T-helper 2 cell (primary cell): ENCODE results near the gene CNTN4.
A peak's percentile ranks its signal among the peaks of the same experiment; 100 is the strongest.

ENCODE experiments used
- DNase-seq, 5 experiments: peaks; one replicate each; pipeline versions ENCODE4 v3.0.0 to v3.0.0-alpha.2; 2012 to 2022

The CNTN4 gene

DNA sequence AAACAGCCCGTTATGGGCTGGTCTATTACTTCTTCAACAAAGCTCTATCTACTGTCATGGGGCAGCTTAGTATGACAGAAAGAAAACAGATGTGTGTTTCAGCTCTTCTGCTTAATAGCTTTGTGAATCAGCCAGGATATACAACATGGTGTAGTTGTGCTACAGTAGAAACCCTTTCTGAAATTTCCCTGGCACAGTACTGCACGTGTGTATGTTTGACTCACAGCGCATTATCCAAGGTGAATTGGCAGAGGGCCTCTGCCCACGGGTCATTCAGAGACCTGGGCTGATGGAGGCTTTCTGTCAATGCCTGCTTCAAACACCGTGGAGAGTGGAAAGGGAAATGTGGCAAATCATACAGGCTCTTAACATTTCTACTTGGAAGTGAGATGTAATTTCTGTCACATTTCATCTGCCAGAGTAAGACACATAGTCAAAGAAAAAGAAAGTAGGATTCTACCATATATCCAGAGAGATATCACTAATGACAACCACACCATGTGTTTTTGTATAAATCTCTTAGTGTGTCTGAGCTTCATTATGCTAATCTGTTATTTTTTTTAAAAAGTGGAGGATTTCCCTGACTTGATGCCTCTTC lies 505.1 kb downstream of the CNTN4 start:
- DNase-seq, result no peak

DNA sequence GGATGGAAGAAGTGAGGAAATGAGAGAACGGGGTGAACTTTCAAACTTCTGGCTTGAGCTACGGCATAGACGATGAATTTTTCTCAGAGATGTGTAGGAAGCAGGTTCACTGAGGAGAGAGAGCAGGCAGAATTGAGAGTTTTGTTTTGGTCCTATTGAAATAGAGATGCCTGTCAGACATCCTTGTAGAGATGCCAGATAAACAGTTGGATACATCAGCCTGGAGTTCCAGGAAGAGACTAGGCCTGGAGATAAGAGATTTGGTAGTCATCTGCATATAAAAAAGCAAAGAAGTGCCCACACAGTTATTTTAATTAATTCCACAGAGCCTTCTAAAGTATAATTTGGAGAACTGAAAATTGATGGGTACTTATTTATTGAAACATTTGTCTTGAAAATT lies 515.9 kb downstream of the CNTN4 start:
- DNase-seq, result no peak

DNA sequence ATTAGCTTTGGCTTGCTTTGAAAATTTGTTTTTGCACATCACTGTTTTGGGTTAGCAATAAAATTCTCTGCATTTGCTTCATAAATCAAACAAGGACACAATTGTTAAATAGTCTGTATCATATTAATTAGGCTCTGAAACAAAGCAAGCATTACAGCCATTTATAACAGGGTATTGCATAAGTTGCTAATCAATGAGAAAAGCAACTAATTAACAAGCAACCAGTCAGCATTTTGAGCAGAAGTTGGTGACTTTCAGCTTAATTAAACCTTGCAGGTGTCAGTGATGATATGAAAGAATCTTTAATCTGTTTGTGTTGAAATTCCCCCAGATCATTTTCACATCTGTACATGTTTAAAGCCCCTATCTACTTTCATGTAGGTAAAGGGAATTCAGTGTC lies 516.4 kb downstream of the CNTN4 start:
- DNase-seq, result no peak

DNA sequence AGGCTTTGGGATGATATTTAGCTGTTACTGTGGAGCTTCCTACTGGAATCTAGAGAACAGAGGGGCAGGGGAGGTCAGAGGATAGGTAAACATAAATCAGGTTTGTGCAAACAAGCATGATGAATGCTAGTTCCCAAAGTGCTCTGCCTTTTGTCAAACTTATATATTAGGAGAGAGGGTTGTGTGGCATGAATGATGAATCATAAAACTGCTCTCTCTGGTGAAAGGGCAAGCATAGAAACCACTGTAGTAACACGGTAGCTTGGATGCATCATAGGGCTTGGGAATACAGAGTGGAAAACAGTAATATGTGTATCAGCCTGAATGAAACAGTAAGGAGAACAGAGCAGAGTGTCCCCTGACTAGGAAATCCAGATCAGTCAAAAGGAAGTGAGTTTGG lies 524.8 kb downstream of the CNTN4 start:
- DNase-seq, result no peak

DNA sequence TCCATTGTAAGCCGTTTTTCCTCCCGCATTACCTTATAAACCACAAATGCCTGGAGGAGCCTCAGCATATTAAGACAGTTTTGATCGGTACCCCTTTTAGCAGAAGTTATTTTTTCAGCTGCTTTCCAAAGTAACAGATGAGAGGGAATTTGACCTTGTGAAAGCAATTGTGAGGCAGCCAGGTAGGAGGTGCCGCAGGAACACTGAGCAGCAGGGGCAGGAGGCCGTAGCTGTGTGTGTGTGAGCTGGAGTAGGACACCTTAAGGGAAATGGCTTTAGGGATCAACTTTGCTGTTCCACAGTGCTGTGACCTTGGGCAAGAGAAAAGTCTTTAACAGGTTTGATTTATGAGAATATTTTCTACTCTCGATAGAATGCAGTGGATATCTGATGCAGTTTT lies 529.5 kb downstream of the CNTN4 start:
- DNase-seq, result no peak

DNA sequence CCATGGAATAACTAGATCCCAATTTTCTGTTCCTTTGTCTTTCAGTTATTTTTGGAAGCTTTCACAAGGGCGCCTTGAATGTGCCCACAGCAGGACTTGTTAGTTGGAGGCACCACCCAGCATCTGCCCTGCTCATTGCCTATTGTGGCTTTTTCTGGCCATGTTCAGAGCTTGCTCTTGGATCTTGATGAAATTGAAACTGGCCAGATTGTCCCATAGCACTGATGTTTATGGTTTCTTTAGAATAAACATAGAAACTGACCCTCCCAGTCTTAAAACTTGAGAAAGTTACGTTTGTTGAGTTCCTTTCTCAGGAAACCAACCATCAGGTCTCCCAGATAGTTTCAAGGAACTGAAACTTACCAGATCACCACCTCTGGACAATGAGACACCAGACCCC lies 536.8 kb downstream of the CNTN4 start:
- DNase-seq, result no peak

DNA sequence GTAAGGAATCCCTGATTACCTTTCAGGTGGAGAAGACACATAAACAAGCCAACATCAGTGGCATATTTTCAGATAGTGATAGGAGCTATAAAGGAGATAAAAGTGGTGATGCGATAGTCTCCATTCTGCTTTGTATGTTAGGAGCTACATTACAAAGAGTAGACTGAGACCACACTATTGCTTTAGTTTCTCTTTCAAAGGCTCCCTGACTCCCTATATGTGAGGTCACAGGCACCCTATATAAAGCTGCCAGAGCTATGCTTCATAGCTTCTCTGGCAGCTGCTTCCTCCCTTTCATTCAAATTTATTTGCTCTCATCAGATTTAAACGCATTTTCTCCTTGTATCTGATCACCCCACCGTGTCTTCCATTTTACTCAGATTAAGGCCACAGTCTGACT lies 544.9 kb downstream of the CNTN4 start:
- DNase-seq, result no peak

DNA sequence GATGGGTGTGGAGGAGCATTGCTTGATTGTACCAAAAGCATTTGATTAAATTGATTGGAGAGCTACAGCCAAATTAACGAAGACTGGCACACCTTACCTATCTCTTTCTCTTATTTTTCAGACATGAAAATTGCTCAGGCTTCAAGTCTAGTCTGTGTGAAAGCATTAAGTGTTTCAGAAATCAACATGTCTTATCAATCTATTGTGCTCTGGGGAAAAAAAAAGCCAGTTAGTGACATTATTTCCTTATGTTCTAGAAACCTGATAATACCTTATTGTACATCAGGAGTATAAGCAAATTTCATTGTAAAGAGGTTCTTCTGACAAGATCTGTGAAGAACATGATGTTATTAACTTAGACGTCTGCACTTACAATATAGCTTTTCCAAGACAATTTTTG lies 546.3 kb downstream of the CNTN4 start:
- DNase-seq, result no peak

DNA sequence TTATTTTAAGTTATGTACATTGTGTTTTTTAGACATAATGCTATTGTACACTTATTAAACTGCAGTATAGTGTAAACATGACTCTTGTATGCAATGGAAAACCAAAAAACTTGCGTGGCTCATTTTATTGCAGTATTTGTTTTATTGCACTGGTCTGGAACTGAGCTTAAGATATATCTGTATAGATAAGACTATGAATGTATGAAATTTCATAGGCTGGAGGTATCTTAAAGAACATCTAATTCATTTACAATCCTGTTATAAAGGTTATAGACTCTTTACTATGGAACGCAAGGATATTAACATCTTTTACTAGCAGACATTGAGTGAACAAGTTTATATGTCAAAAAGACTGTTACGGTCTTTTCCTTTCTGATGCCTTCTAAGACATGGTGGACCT lies 552.1 kb downstream of the CNTN4 start:
- no peak for DNase-seq

DNA sequence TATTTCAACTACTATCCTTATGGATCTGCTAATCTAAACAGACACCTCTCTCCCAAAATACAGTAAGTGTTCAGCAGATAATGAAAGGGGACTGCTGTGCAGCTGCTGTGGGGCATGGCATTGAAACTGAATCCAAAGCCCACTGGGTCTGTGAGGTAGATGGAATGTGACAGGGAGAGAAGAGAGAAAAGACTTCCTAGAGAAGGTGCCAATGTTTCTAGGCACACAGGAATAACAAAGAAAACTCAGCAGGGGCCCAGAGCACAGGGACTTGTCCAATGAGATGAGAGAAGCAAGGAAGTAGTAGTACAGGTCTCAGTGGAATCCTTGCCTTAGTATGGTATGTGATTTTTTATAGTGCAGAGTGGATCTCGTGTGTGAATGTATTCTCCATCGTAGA lies 553.7 kb downstream of the CNTN4 start:
- DNase-seq, result no peak

DNA sequence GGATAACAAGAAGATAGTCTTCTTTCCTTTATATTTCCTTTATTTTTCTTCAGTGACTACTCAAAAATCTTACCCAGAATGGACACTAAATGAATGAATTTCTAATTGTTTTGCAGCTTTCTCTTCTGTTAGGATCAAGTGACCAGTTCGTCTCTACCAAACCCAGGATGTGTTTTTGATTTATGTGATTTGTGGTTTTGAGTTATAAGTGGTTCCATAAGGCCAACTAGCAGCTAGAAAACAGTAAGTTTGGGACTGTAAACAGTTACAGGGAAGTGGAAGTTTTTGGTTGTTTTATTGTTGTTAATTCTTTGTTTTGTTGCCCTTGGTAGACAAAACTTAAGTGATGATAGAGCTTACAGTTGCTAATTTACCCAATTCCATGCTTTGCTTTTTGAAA lies 555.0 kb downstream of the CNTN4 start:
- DNase-seq, result no peak

DNA sequence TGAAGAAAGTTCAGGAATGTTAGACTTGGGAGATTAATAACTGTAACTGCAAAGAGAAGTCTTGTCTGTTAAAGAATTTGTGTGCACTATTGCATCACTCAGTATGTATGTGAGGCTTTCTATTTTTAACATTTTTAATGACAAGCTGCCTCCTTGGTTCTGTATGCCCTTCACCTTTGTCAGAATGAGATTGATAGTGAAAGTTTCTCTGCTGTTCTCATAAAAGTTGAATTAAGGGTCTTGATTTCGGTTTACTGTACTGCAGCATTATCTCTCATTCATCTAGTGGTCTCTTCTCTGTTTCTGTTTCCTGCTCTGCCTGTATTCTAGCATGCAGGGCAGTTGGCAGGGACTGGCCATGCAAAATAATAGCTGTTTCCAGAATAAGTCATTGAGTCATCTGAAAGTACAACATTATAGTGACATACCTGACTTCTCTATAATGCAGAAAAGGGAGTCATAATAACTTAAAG lies 556.6 kb downstream of the CNTN4 start:
- peak in 1 of 5 experiments; percentile 16 for DNase-seq

DNA sequence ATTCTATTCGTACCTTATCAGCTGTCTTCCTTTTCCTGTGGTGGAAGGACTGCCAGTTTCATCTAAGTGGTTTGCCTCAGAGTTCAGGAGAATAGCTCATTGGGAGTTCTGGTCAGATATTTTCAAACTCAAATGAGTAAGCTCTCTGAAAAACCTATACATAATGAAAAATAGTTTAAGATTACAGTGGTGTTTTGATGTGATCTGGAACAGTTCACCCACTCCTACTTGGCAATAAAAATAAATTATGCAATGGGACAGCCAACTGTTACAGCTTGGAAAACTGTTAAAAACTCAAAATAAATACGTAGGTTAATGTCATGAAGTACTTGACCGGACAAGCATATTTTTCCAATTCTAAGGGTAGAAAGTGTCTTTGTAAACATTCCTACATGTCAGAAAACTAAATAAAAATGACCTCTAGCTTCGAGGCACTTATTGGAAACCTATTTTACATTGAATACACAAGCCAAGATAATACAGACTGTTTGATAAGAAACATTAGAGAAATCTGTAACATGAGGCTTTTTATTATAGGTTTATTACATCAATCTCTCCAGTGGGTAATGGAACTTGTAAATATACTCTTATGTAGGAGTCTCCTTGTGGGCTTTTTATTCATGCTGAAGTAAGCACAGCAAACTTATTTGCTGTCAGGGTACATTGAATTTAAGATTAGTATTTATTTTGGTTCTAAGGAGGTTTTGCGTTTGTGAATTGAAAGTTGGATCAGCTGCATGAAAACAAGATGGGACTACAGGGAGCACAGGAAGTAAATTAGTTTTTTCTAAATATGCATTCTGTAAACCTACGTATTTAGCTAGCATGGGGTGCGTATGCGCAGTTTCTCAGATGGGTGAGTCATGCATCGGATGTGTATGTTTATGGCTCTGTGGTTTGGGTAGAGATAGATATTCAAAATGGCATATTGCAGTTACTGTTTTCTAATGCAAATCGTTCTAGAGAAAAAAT lies 558.4 kb downstream of the CNTN4 start:
- peak in 1 of 5 experiments; percentile 32 for DNase-seq

DNA sequence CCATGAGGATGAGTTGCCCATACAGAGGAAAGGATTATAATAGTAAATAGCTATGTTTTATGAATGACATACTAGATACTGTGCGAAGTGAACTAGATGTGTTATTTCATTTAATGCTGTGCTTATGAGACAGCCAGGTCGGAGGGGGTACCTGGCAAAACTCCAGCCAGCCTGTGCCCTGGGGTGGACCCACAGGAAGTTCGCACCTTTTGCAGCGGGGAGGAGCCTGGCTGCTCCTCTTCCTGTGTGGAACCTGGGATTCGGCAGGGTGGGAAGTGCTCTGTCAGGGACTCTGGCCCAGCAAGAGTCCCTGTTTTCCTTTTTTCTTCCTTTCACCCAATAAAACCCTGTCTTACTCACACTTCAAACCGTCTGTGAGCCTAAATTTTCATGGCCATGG lies 559.3 kb downstream of the CNTN4 start:
- DNase-seq, result no peak

DNA sequence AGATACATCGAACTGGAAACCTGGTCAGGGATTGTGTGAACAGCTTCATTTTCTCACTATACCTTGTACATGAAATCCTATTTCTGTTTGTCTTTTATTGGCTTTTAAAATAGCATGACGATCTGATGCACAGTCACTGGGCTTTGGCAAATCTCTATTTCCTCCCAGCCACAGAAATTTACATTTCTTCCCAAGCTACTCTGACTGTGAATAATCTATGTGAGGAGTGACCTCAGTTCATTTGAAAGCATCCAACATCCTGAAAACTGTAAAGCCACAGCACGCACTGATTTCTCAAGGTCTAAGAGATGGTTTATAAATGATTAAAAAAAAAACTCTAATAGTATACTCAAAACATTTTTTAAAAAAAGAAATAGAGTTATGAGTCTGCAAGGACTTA lies 561.2 kb downstream of the CNTN4 start:
- DNase-seq, result no peak

DNA sequence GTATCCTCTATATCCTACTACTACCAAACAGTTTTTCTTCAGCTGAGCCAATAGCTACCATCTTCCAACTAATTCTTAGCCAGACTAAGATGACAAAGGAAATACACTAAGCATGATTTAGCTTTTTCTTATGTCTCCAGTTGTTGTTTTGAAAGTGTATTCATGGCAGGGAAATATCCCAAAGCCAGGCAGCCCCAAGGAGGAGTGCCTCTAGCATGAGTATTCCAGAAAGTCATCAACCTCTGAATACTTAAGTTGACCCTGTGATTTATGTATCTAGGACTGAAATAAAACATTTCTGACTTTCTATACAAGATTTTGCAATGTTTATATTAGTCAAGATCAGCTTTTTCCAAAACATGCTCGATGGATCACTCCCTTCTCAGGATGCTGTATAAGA lies 562.4 kb downstream of the CNTN4 start:
- no peak for DNase-seq

DNA sequence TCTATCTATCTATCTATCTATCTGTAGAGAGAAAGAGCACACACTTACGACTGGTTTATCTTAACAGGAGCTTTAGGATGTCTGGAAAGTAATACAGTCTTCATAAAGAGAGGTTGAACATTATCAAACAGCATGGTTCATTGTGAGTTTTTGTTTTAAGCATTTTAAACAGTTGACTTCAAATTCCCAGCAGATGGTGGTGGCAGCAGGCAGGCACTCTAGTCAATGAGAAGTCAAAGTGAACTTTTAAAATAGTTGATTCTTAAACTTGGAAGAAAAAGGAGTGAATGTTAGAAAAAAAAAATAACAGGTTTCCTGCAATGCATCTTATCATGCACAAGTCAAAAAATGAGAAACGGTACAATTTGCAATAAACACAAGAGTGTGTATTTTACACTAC lies 578.8 kb downstream of the CNTN4 start:
- no peak for DNase-seq

DNA sequence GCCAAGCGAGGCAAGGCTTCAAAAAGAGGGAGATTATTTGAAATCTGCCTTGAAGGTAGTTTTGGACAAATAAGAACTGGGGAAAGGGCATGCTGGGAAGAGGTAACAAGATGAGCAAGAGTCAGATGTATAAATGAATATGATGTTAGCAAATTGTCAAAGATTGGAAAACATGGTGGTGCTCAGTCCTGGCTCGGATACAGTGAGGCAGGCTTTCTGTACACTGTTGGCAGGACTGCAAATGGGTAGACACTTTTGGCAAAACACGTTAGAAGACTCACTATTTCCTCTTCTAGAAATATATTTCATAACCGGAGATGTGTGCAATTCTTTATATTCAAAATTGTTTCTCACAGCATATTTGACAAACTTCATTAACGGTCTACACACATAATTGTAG lies 581.6 kb downstream of the CNTN4 start:
- DNase-seq, result no peak

DNA sequence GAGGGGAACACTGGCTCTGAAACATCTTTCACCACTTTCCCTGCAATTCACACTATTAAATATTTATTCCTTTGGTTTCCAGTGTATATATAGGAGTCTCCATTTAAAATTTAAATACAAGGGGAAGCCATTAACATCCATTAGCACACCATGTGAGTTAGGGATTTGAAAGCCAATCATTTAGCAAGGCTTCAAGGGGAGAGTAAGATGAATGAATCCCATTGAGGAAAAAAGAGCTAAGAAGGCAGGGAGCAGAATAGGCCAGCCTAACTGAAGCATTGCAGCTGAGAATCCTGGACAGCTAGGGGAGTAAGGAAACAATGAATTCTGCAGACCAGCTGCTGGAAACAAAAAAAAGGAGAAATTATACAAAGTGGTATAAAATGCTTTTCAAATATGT lies 585.4 kb downstream of the CNTN4 start:
- DNase-seq, result no peak

DNA sequence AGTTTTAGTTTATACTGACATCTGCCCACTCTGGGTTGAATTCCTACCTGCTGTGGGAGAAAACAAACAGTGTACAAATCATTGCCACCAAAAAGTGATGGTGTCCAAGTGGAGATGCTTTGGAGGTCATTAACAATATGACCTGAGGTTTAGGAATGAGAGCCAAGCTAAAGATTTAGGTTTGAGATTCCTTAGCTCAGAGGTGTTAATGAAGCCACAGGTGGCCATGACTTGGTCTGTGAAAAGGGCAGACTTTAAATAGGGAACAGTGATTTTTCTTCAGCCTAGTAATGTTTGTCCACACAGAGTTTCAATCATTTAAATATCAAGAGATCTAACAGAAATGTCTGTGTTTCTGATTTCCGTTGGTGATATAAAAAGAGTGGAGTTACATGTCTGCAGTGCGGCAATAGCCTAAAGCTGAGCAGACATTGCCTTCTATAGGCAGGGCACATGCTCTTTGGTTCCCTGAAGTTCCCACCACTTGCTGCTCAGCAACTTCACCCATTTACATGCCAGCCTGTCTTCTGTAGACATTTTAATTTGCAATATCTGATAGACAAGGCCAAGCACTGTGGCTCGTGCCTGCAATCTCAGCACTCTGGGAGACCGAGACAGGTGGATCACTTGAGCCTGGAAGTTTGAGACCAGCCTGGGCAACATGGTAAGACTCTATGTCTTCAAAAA lies 588.3 kb downstream of the CNTN4 start:
- no peak for DNase-seq

DNA sequence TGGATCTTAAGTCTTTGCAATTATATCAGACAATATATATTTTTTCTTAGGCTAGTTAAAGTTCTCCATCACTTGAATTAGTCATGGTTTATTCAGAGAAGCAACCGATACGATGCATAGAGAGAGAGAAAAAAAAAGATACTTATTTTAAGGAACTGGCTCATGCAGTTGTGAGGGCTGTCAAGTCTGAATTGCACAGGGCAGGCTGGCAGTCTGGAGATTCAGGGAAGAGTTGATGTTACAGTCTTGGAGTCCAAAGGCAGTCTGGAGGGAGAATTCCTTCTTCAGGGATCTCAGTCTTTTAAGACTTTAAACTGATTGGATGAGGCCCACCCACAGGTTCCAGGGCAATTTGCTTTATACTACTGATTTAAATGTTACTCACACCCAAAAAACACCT lies 598.9 kb downstream of the CNTN4 start:
- no peak for DNase-seq

DNA sequence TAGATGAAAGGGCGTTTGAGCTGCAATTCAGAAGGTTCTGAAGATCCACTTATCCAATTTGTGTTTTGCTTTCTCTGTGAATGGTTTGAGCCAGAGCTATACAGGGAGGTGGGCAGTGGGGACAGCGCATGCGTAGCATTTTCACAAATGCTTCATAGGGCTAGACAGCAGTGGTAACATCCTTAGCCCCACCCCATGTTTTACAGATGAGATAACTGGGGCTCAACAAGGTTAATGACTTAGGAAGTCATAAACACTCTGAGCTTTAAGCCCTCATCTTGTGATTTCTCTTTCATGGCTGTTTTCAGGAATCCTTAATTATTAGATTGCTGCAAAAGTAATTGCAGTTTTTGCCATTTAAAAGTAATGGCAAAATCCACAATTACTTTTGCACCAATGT lies 602.8 kb downstream of the CNTN4 start:
- no peak for DNase-seq

DNA sequence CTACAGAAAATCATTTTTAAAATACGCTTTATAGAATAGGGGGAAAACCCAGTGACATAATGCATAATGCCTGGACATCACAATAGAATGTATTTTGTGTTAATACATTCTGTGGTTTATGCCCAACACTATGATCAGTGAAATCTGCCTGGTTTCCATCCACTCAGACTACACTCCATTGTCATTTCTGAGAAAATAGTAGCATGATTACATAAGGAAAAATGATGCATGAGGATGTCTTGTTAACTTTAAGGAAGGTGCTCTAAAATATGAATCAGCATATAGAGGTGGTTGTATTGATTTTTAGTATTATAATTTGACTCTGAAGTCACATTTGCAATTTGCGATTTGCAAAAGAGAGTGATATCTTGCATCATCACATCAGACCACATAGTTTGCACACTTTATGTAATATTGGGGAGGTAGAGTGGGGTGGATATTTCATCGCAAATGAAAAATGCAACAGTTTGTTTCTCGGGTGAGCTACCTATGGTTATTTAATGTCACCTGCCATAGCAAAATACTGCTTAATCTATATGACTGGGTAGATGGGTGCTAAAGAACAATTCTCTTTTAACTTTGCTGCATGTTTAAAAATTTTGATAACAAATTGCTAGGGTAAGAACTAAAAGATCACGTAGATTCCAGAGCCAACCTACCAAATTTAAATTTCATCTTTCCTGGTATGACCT lies 607.6 kb downstream of the CNTN4 start:
- DNase-seq, result peak in 1 of 5 experiments; percentile 4
